Mesothelial cell of epicardium (in vitro differentiated cells): ENCODE measurements around the gene CAP2. TPM values are rescaled to one million over a fixed set of nuclear protein-coding genes. Genes with fewer than 3 reads are reported as not detected.

Experiments used
- DNase-seq, 2 experiments: peaks; one replicate each; pipeline ENCODE4 v3.0.0; 2021; ENCODE audit warnings: low spot score in 2 of 2; ENCODE audit not compliant: unreplicated experiment in 2 of 2
- H3K27ac Mint-ChIP-seq: 2 replicates; pipeline ENCODE4 v1.8.0; 2021; ENCODE audit warnings: mixed read lengths
- H3K27me3 Mint-ChIP-seq: 2 replicates; pipeline ENCODE4 v1.8.0; 2021; ENCODE audit warnings: low read depth, mixed read lengths
- H3K36me3 Mint-ChIP-seq: 2 replicates; pipeline ENCODE4 v1.8.0; 2021; ENCODE audit warnings: mixed read lengths
- H3K4me1 Mint-ChIP-seq: 2 replicates; pipeline ENCODE4 v1.8.0; 2021; ENCODE audit warnings: mixed read lengths
- H3K4me3 Mint-ChIP-seq: 2 replicates; pipeline ENCODE4 v1.8.0; 2021; ENCODE audit warnings: mild to moderate bottlenecking, moderate library complexity, mixed read lengths
- H3K9me3 Mint-ChIP-seq: 2 replicates; pipeline ENCODE4 v1.8.0; 2021; ENCODE audit warnings: mixed read lengths
- CTCF ChIP-seq: fragments of 200-600 bp; sonication (generic); IDR thresholded peaks from one replicate; pipeline ENCODE4 v1.5.0; 2021; ENCODE audit warnings: antibody characterized with exemption; ENCODE audit not compliant: unreplicated experiment
- total RNA-seq: library from RNA; stranded (reverse); gene quantifications from 3 replicates; pipeline ENCODE4 v1.2.1, GENCODE V29; 2021

Gene CAP2
- total RNA-seq, 1 donor from 2014 or later: 15.0 TPM

GRCh38 chr6:17354700-17355403, 38.5 kb upstream of the CAP2 start:
- TF ChIP-seq CTCF: no peak
- Mint-ChIP-seq H3K9me3 (peaks cover 8% of the 10 kb centered on the region), H3K27me3 (peaks cover 5% of the 10 kb centered on the region), H3K36me3 (no peaks in the 10 kb centered on the region), H3K4me3 (no peak overlapping the region), H3K27ac (no peak overlapping the region), H3K4me1 (no peaks in the 10 kb centered on the region)
- no peak for DNase-seq

- Mint-ChIP-seq H3K4me1 (no peaks in the 10 kb centered on the region), H3K36me3 (no peaks in the 10 kb centered on the region), H3K9me3 (peaks cover 8% of the 10 kb centered on the region), H3K4me3 (no peak overlapping the region), H3K27me3 (peaks cover 5% of the 10 kb centered on the region), H3K27ac (no peak overlapping the region)
- TF ChIP-seq CTCF: no peak
- DNase-seq: no peak
Observed at GRCh38 chr6:17355404-17355774, 38.0 kb upstream of the CAP2 start.

GRCh38 chr6:17358515-17358914, 34.9 kb upstream of the CAP2 start:
- Mint-ChIP-seq H3K36me3 (no peaks in the 10 kb centered on the region), H3K27ac (no peak overlapping the region), H3K9me3 (peaks cover 8% of the 10 kb centered on the region), H3K27me3 (peaks cover 4% of the 10 kb centered on the region), H3K4me1 (no peaks in the 10 kb centered on the region), H3K4me3 (no peak overlapping the region)
- no peak for TF ChIP-seq CTCF
- DNase-seq: no peak

GRCh38 chr6:17360564-17360963, 32.8 kb upstream of the CAP2 start:
- no peak overlapping the region for H3K27ac Mint-ChIP-seq
- no peaks in the 10 kb centered on the region for H3K4me1 Mint-ChIP-seq
- no peak overlapping the region for H3K4me3 Mint-ChIP-seq
- TF ChIP-seq CTCF: no peak
- H3K27me3 Mint-ChIP-seq: no peaks in the 10 kb centered on the region
- no peak for DNase-seq
- peaks cover 8% of the 10 kb centered on the region for H3K9me3 Mint-ChIP-seq
- H3K36me3 Mint-ChIP-seq: no peaks in the 10 kb centered on the region

- Mint-ChIP-seq H3K4me1 (no peaks in the 10 kb centered on the region), H3K27ac (no peak overlapping the region), H3K9me3 (peaks cover 12% of the 10 kb centered on the region), H3K4me3 (no peak overlapping the region), H3K36me3 (no peaks in the 10 kb centered on the region), H3K27me3 (no peaks in the 10 kb centered on the region)
- no peak for TF ChIP-seq CTCF
- DNase-seq: no peak
Observed at GRCh38 chr6:17361013-17361412, 32.4 kb upstream of the CAP2 start.

GRCh38 chr6:17365961-17366360, 27.4 kb upstream of the CAP2 start:
- no peak overlapping the region for H3K4me3 Mint-ChIP-seq
- no peaks in the 10 kb centered on the region for H3K4me1 Mint-ChIP-seq
- DNase-seq: no peak
- H3K36me3 Mint-ChIP-seq: peaks cover 4% of the 10 kb centered on the region
- TF ChIP-seq CTCF: no peak
- H3K9me3 Mint-ChIP-seq: peaks cover 15% of the 10 kb centered on the region
- no peak overlapping the region for H3K27ac Mint-ChIP-seq
- H3K27me3 Mint-ChIP-seq: no peaks in the 10 kb centered on the region
